ENCODE measurements around the gene TBC1D3G. TPM values are rescaled to one million over a fixed set of nuclear protein-coding genes. Genes with fewer than 3 reads are reported as not detected.
"Not testable (repeated sequence)": the region's sequence is repeated elsewhere in the genome, so short reads cannot be mapped to it uniquely, and the experiment has no call there.

The TBC1D3G gene
- total RNA-seq, result not detected

DNA sequence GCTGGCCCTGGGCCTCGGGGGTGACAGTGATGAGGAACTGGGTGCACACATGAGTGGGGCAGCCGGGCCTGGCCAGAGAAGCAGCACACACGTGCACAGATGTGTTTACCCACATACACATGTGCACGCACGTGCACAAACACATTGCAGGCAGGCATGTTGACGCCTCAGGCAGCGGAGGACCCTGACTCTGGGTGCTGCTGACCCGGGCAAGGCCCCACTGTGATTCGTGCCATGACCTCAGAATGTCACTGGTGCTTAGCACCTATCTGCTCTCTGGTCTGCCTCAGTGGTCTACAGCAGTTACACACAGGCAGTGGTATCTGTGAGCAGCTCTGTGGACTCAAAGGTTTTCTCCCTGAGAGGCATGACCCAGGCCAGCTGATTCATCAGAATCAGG is at the start of gene TBC1D3G:
TBC1D3G (plus strand) TSS at position 301 of the 400 bp plus-strand sequence. CDS start 1,528 bp downstream, outside the sequence.
- not testable (repeated sequence) for DNase-seq (ENCODE audit: low read depth in 2 of 3, low spot score in 2 of 3)

- not testable (repeated sequence) for DNase-seq (ENCODE audit: low read depth in 2 of 3, low spot score in 2 of 3)
These were observed 40.4 kb upstream of the TBC1D3G start for GRCh38 chr17:36283256-36283655.

GRCh38 chr17:36284219-36284618 is 39.5 kb upstream of the TBC1D3G start:
- DNase-seq (ENCODE audit: low read depth in 2 of 3, low spot score in 2 of 3), result not testable (repeated sequence)

- DNase-seq (ENCODE audit: low read depth in 2 of 3, low spot score in 2 of 3), result not testable (repeated sequence)
These were observed 33.6 kb upstream of the TBC1D3G start for GRCh38 chr17:36289965-36290612.

GRCh38 chr17:36295161-36295560 is 28.5 kb upstream of the TBC1D3G start:
- DNase-seq (ENCODE audit: low read depth in 2 of 3, low spot score in 2 of 3), result not testable (repeated sequence)

DNA sequence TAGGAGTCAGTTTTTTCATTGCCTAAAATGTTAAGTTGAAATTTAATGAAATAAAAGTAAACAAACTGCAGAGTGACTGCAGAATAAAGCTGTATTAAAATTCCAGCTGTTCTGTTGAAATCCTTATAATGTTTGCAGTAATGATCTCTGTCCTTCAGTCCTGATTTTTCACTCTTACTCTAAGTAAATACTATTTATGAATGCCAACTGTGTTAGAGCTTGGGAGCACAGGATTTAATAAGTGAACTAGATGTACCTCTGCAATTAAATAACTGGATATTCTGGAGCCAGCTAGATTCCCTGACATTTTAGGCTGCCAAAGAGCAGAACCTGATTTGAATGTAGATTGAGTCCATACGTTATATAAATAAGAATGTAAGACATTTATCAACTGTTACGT is 7.9 kb upstream of the TBC1D3G start:
- DNase-seq (ENCODE audit: low read depth in 2 of 3, low spot score in 2 of 3), result not testable (repeated sequence)

DNA sequence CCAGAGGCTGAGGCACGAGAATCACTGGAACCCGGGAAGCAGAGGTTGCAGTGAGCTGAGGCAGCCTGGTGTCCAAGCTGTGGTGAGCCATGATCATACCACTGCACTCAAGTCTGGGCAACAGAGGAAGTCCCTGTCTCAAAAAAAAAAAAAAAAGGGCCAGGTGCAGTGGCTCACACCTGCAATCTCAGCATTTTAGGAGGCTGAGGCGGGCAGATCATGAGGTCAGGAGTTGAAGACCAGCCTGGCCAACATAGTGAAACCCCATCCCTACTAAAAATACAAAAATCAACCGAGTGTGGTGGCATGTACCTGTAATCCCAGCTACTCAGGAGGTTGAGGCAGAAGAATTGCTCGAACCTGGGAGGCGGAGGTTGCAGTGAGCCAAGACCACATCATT is 38.8 kb downstream of the TBC1D3G start:
- not testable (repeated sequence) for DNase-seq (ENCODE audit: low read depth in 2 of 3, low spot score in 2 of 3)

- DNase-seq (ENCODE audit: low read depth in 2 of 3, low spot score in 2 of 3), result not testable (repeated sequence)
These were observed 52.3 kb downstream of the TBC1D3G start for GRCh38 chr17:36375938-36376337.

Small RNA genes within 50 kb of the gene (small RNA-seq; reads per million reads assigned to genes)
- not detected for gene RF00019

Other genes starting within 250 kb of the TBC1D3G start
- 1.6 TPM for gene CCL3, start 233.7 kb upstream of the TBC1D3G start, total RNA-seq
- 1.6 TPM for gene CCL4, start 220.1 kb upstream of the TBC1D3G start, total RNA-seq
- gene TBC1D3B, start 147.2 kb upstream of the TBC1D3G start, total RNA-seq, result 1.1 TPM
- gene CCL3L1, start 127.1 kb upstream of the TBC1D3G start, total RNA-seq, result 0.54 TPM
- gene CCL4L2, start 112.8 kb upstream of the TBC1D3G start, total RNA-seq, result not detected
- 0.54 TPM for gene TBC1D3I, start 59.3 kb upstream of the TBC1D3G start, total RNA-seq
- gene TBC1D3H, start 64.6 kb downstream of the TBC1D3G start, total RNA-seq, result not detected
- 25.0 TPM for gene ZNHIT3, start 162.8 kb downstream of the TBC1D3G start, total RNA-seq
- 74.3 TPM for gene MYO19, start 211.0 kb downstream of the TBC1D3G start, total RNA-seq
- 4.0 TPM for gene PIGW, start 211.1 kb downstream of the TBC1D3G start, total RNA-seq
- 62.7 TPM for gene GGNBP2, start 221.0 kb downstream of the TBC1D3G start, total RNA-seq

Data from hematopoietic multipotent progenitor cell (in vitro differentiated cells).